Retina (tissue), 1 donor: Measurements from ENCODE around the gene ARFGAP3.

ENCODE experiments used
- DNase-seq: peaks from one replicate; pipeline ENCODE4 v3.0.0-alpha.2; 2016

ARFGAP3 gene

GRCh38 chr22:42816336-42816735, 40.7 kb downstream of the ARFGAP3 start:
- no peak for DNase-seq

GRCh38 chr22:42814616-42815015, 42.5 kb downstream of the ARFGAP3 start:
- DNase-seq, result no peak

- no peak for DNase-seq
Observed at GRCh38 chr22:42814215-42814614, 42.9 kb downstream of the ARFGAP3 start.

GRCh38 chr22:42813501-42813900, 43.6 kb downstream of the ARFGAP3 start:
- DNase-seq, result no peak

- DNase-seq, result no peak
Observed at GRCh38 chr22:42811459-42811858, 45.6 kb downstream of the ARFGAP3 start.

- no peak for DNase-seq
Observed at GRCh38 chr22:42808521-42808920, 48.6 kb downstream of the ARFGAP3 start.

GRCh38 chr22:42807185-42807584, 49.9 kb downstream of the ARFGAP3 start:
- DNase-seq, result no peak

DNA sequence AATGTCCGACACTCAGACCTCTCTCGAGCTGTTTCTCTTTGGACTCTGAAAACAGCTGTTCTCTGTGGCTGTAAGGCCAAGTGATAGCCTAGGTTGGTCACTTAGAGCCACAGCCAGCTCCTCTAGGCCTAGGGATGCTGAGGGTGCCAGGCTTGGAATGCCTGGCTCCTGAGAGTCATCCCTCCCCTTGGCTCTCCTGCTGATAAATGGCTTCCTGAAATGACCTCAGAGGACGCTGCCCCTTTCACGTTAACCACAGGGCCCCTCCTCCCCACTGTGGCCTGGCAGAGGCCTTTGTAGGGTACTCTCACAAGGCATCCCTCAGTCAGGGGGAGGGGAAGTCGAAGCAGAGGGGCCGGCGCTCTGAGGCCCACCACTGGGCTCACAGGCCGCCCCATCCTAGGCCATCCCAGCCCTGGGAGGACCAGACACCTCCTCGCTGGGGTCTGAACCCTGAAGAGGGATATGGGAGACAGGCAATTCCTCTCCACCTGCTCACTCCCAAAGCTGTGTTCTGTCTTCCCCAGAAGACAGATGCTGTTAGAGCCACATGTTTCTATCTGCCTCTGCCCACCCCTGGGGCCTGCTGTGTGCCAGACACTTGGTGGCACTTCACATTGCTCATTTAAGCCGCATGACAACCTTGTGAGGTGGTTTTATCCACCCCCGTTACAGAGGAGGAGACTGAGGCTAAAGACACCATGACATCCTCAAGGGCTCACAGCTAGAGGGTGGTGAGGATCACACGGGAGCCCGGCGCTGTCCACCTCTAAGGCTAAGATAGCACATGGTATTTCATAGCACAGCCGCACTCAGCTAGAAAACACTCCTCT, 50.9 kb downstream of the ARFGAP3 start:
- DNase-seq, result no peak

GRCh38 chr22:42805016-42805997, 51.8 kb downstream of the ARFGAP3 start:
- no peak for DNase-seq

DNA sequence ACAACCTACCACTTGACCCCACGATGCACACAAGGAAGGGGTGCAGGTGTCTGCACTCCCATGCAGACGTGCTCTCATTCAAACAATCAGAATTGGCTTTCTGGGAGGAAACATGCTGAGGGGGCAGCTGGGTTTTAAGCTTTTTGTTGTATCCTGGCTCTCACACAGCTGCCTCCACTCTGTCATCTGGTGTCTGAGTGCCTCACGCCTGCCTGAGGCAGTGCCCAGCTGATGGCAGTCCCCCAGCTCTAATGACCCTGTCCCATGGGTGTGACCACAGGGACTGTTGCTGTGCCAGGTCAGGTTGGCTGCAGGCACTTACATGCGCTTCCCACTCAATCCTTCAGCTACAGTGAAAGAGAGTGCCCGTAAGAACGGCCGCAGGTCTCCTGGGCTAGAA, 53.7 kb downstream of the ARFGAP3 start:
- peak; percentile 59 for DNase-seq

DNA sequence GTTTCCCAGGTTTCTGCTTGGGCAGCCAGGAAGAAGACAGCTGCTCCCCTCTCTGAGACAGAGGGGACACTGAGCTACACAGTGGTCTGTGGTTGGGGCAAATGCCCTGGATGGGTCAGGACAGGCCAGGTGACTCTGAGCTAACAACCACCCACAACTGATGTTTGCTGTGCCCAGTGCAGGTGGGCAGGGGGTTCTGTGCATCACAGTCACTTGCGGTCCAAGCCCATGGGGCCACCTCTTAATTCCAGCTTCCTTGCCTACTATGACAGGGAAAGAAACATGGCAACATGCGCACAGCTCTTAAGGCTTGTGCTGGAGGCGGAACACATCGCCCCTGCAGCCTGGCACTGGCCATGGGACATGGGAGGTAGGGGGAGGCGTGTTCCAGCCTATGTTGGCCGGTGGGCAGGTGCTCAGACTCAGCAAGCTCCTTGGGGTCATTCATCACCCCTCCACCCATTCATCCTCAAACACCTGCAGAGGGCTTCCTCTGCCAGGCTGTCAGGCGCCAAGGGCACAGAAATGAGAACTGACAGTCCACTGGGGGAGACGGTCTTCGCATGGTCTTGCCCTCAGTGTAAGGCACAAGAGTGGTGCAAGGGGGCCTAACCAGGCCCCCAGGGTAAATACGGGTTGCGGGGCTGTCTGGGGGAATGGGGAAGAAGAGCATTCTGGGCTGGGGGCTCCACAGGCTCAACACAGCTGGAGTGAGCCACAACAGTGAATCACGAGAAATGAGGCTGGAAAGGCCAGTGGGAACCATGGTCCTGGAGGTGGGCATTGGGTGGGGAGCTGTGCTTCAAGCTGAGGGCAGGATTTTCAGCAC, 55.6 kb downstream of the ARFGAP3 start:
- no peak for DNase-seq

GRCh38 chr22:42800451-42801251, 56.4 kb downstream of the ARFGAP3 start:
- peak; percentile 31 for DNase-seq

GRCh38 chr22:42799461-42800405, 57.3 kb downstream of the ARFGAP3 start:
- no peak for DNase-seq

- DNase-seq, result no peak
Observed at GRCh38 chr22:42799061-42799460, 58.0 kb downstream of the ARFGAP3 start.

GRCh38 chr22:42797011-42797410, 60.1 kb downstream of the ARFGAP3 start:
- no peak for DNase-seq

GRCh38 chr22:42796081-42796480, 61.0 kb downstream of the ARFGAP3 start:
- DNase-seq, result no peak

DNA sequence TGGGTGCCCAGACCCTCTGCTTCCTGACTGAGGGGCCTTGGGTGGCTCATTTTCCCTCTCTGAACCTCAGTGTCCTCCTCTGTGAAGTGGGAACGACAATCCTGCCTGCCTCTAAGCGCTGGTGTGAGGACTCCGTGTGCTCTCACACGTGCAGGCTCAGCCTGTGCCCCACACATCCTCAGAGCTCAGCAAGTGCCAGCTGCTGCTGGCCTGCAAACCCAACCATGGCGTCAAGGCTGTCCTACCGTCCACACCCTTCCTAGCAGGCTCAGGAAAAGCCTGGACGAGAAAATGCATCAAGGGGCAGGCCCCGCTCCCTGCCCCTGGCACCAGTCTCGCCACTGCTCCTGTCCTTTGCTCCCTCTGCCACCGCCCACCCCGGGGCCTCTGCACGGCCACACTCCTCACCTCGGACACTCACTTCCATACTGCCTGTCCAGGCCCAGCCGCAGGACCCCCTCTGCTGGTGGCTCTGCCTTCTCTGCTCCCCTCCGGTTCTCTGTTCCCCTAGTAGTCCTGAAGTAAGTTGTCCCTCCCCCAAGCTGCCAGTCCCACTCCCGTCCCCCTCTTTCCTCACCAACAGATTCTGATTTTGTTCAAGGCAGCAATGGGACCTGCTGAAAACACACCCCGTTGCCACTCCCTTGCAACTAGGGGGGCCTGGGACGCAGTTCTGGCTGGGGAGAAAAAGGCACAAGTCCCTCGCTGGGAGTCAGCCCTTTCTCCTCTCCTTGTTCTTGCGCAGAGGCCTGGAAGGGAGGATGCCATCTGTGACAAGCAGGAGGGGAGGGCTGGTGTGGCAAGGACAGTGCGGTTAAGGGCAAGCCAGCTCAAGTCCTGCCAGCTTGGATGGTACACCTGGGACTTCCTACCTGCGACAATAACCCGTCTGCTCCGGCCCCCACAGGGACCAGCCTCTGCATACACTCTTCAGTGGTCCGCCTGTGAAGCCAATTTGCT, 62.2 kb downstream of the ARFGAP3 start:
- DNase-seq, result no peak

DNA sequence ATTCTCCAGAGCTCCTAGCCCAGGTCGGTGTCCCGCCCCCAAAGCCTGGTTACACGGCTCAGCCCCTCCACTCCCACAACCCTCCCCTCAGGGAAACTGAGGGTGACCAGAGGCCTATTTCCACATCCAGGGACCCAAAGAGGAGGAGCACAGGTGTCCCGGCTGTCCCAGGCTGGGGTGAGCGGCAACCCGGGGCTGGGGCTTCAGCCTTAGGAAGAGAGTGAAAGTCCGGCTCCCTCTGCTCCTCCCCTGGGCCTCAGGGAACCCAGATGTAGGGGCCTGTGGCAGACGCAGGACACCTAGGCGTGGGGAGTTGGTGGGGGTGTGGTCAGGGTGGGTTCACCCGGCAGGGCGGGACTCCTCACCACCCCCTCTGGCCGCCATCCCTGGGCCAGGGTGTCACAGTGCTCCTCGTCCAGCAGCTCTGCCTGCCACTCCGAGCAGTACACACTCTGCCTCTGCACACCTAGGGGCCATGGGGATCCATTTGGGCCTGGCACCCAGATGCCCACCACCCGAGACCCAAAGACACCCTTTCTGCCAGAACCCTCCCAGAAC, 63.1 kb downstream of the ARFGAP3 start:
- DNase-seq, result no peak
